ENCODE results near the gene LRRC14B. TPM values are rescaled to one million over a fixed set of nuclear protein-coding genes. Genes with fewer than 3 reads are reported as not detected.

The LRRC14B gene
- total and polyA plus RNA-seq, 4 donors: 0.09 TPM; not detected in 3

DNA sequence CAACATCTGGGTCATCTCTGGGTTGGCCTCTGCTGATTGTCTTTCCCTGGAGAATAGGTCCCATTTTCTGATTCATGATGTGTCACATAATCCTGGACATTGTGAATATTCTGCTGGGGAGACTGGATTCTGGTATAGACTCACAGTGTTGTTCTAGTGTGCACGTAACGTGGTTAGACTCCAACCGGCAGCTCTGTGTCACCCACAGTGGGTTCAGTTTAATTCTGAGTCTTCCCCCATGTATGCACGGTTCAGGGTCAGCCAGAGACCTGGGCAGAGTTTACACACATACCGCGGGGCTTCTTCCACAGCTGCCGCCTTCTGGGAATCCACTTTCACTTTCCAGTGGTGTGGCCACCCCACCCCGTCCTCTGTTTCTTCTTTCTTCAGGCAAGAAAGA, 38.0 kb upstream of the LRRC14B start:
- Histone ChIP-seq H3K4me1 (ENCODE audit: control insufficient read depth in 4 of 4, insufficient read depth in 4 of 4, low read length in 3 of 4) (no peaks in the 10 kb centered on the region), H3K27ac (ENCODE audit: low read depth in 1 of 2, low read length in 2 of 2) (no peak overlapping the region), H3K27me3 (ENCODE audit: control insufficient read depth in 4 of 4, insufficient read depth in 4 of 4, low read length in 3 of 4) (no peaks in the 10 kb centered on the region), H3K36me3 (ENCODE audit: control insufficient read depth in 4 of 4, insufficient read depth in 3 of 4, low read depth in 1 of 4, low read length in 3 of 4) (no peaks in the 10 kb centered on the region), H3K9ac (ENCODE audit: low read depth in 1 of 2, low read length in 2 of 2) (no peak overlapping the region), H3K4me3 (ENCODE audit: low read depth in 1 of 3, low read length in 3 of 3) (no peak overlapping the region), H3K9me3 (ENCODE audit: control insufficient read depth in 4 of 4, low read length in 3 of 4) (peaks cover 0 to 2% (median 0%) of the 10 kb centered on the region in 4 donors)
- no peak for DNase-seq (ENCODE audit: low spot score)
- WGBS: 77% methylated on average over 8 of the region's 8 CpGs
- TF ChIP-seq, protein P1, sequence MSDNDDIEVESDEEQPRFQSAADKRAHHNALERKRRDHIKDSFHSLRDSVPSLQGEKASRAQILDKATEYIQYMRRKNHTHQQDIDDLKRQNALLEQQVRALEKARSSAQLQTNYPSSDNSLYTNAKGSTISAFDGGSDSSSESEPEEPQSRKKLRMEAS (IDR thresholded peaks at IDR 0.05): no peak

DNA sequence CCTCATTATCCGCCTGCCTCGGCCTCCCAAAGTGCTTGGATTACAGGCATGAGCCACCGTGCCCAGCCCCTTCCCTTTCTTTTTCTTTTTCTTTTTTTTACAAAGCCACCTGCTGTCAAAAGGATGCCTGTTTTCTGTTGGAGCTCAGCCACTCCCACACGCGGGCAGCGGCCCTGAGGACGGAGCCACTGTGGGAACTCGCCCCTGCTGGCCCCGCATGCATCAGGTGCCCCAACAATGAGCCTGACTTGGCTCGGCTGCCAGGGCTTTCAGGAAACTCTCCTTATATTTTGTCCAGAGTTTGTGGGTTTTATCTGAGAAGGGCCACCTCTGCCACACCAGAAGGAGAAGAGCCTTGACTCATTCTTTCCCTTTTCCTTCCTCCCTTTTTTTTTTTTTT, 37.1 kb upstream of the LRRC14B start:
- no peak for DNase-seq (ENCODE audit: low spot score)
- Histone ChIP-seq H3K27me3 (ENCODE audit: control insufficient read depth in 4 of 4, insufficient read depth in 4 of 4, low read length in 3 of 4) (no peaks in the 10 kb centered on the region), H3K4me1 (ENCODE audit: control insufficient read depth in 4 of 4, insufficient read depth in 4 of 4, low read length in 3 of 4) (no peaks in the 10 kb centered on the region), H3K36me3 (ENCODE audit: control insufficient read depth in 4 of 4, insufficient read depth in 3 of 4, low read depth in 1 of 4, low read length in 3 of 4) (no peaks in the 10 kb centered on the region), H3K9me3 (ENCODE audit: control insufficient read depth in 4 of 4, low read length in 3 of 4) (peaks cover 0 to 2% (median 0%) of the 10 kb centered on the region in 4 donors), H3K27ac (ENCODE audit: low read depth in 1 of 2, low read length in 2 of 2) (no peak overlapping the region), H3K9ac (ENCODE audit: low read depth in 1 of 2, low read length in 2 of 2) (no peak overlapping the region), H3K4me3 (ENCODE audit: low read depth in 1 of 3, low read length in 3 of 3) (no peak overlapping the region)
- no peak for TF ChIP-seq FOXA2 (IDR thresholded peaks at IDR 0.05)
- TF ChIP-seq TAF1 (conservative IDR thresholded peaks at IDR 0.05): no peak
- 79% methylated on average over 10 of the region's 10 CpGs for WGBS

DNA sequence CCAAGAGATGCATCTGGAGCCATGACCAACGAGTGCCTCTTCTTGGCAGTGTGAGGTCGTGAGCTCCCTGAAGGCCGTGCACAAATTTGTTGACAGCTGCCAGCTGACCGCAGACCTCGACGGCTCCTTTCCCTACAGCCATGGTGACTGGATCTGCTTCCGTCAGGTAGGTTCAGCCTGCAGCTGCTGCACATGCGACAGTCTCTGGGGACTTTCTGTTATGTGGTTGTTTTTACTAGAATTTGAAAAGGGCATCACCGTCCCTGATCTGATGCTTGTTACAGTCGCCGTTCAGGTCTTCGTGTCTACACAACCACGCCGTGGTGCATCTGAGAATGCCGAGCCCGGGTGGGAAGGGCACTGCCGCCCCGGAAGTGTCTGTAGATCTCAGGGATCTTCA, 36.5 kb upstream of the LRRC14B start:
- Histone ChIP-seq H3K36me3 (ENCODE audit: control insufficient read depth in 4 of 4, insufficient read depth in 3 of 4, low read depth in 1 of 4, low read length in 3 of 4) (no peaks in the 10 kb centered on the region), H3K4me3 (ENCODE audit: low read depth in 1 of 3, low read length in 3 of 3) (no peak overlapping the region), H3K4me1 (ENCODE audit: control insufficient read depth in 4 of 4, insufficient read depth in 4 of 4, low read length in 3 of 4) (no peaks in the 10 kb centered on the region), H3K9me3 (ENCODE audit: control insufficient read depth in 4 of 4, low read length in 3 of 4) (no peaks in the 10 kb centered on the region), H3K9ac (ENCODE audit: low read depth in 1 of 2, low read length in 2 of 2) (no peak overlapping the region), H3K27me3 (ENCODE audit: control insufficient read depth in 4 of 4, insufficient read depth in 4 of 4, low read length in 3 of 4) (no peaks in the 10 kb centered on the region), H3K27ac (ENCODE audit: low read depth in 1 of 2, low read length in 2 of 2) (no peak overlapping the region)
- WGBS: 89% methylated on average over 18 of the region's 18 CpGs
- TF ChIP-seq HNF4A (conservative IDR thresholded peaks at IDR 0.05) (no peak), SP1 (IDR thresholded peaks at IDR 0.05) (no peak), RXRA (IDR thresholded peaks at IDR 0.05) (no peak), HNF4G (IDR thresholded peaks at IDR 0.05) (no peak), FOXA2 (IDR thresholded peaks at IDR 0.05) (no peak), JUND (IDR thresholded peaks at IDR 0.05) (no peak), RAD21 (IDR thresholded peaks at IDR 0.05) (no peak), FOXA1 (IDR thresholded peaks at IDR 0.05) (no peak), NR2F2 (IDR thresholded peaks at IDR 0.05) (no peak), EGR1 (IDR thresholded peaks at IDR 0.05; ENCODE audit: low read depth in 2 of 2) (no peak), YY1 (IDR thresholded peaks at IDR 0.05) (no peak), GABPA (IDR thresholded peaks at IDR 0.05 in 1 of 2, conservative IDR thresholded peaks at IDR 0.05 in 1 of 2) (no peak), TAF1 (conservative IDR thresholded peaks at IDR 0.05) (no peak)
- TF ChIP-seq, protein P2, sequence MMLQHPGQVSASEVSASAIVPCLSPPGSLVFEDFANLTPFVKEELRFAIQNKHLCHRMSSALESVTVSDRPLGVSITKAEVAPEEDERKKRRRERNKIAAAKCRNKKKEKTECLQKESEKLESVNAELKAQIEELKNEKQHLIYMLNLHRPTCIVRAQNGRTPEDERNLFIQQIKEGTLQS (IDR thresholded peaks at IDR 0.05): no peak
- TF ChIP-seq, protein P3, sequence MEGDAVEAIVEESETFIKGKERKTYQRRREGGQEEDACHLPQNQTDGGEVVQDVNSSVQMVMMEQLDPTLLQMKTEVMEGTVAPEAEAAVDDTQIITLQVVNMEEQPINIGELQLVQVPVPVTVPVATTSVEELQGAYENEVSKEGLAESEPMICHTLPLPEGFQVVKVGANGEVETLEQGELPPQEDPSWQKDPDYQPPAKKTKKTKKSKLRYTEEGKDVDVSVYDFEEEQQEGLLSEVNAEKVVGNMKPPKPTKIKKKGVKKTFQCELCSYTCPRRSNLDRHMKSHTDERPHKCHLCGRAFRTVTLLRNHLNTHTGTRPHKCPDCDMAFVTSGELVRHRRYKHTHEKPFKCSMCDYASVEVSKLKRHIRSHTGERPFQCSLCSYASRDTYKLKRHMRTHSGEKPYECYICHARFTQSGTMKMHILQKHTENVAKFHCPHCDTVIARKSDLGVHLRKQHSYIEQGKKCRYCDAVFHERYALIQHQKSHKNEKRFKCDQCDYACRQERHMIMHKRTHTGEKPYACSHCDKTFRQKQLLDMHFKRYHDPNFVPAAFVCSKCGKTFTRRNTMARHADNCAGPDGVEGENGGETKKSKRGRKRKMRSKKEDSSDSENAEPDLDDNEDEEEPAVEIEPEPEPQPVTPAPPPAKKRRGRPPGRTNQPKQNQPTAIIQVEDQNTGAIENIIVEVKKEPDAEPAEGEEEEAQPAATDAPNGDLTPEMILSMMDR (IDR thresholded peaks at IDR 0.05; ENCODE audit: low read depth, low read length, missing input control): no peak
- TF ChIP-seq, protein P4, sequence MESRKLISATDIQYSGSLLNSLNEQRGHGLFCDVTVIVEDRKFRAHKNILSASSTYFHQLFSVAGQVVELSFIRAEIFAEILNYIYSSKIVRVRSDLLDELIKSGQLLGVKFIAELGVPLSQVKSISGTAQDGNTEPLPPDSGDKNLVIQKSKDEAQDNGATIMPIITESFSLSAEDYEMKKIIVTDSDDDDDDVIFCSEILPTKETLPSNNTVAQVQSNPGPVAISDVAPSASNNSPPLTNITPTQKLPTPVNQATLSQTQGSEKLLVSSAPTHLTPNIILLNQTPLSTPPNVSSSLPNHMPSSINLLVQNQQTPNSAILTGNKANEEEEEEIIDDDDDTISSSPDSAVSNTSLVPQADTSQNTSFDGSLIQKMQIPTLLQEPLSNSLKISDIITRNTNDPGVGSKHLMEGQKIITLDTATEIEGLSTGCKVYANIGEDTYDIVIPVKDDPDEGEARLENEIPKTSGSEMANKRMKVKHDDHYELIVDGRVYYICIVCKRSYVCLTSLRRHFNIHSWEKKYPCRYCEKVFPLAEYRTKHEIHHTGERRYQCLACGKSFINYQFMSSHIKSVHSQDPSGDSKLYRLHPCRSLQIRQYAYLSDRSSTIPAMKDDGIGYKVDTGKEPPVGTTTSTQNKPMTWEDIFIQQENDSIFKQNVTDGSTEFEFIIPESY (IDR thresholded peaks at IDR 0.05): no peak
- TF ChIP-seq, protein P1 (IDR thresholded peaks at IDR 0.05): no peak
- TF ChIP-seq, protein P5, sequence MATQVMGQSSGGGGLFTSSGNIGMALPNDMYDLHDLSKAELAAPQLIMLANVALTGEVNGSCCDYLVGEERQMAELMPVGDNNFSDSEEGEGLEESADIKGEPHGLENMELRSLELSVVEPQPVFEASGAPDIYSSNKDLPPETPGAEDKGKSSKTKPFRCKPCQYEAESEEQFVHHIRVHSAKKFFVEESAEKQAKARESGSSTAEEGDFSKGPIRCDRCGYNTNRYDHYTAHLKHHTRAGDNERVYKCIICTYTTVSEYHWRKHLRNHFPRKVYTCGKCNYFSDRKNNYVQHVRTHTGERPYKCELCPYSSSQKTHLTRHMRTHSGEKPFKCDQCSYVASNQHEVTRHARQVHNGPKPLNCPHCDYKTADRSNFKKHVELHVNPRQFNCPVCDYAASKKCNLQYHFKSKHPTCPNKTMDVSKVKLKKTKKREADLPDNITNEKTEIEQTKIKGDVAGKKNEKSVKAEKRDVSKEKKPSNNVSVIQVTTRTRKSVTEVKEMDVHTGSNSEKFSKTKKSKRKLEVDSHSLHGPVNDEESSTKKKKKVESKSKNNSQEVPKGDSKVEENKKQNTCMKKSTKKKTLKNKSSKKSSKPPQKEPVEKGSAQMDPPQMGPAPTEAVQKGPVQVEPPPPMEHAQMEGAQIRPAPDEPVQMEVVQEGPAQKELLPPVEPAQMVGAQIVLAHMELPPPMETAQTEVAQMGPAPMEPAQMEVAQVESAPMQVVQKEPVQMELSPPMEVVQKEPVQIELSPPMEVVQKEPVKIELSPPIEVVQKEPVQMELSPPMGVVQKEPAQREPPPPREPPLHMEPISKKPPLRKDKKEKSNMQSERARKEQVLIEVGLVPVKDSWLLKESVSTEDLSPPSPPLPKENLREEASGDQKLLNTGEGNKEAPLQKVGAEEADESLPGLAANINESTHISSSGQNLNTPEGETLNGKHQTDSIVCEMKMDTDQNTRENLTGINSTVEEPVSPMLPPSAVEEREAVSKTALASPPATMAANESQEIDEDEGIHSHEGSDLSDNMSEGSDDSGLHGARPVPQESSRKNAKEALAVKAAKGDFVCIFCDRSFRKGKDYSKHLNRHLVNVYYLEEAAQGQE (IDR thresholded peaks at IDR 0.05): no peak
- no peak for DNase-seq (ENCODE audit: low spot score)

All from liver (tissue), 9 donors.